Panc1 (cell line): Measurements from ENCODE around the gene MACROD2. TPM values are rescaled to one million over a fixed set of nuclear protein-coding genes. Genes with fewer than 3 reads are reported as not detected.

ENCODE experiments used
- ATAC-seq: fragments of 200-7000 bp; cut with Tn5 transposase; 2 replicates; pipeline ENCODE4 v1.9.1; 2020; ENCODE audit warnings: mild to moderate bottlenecking, moderate library complexity
- BruUV-seq: library from RNA; stranded (reverse); fragments of 400-500 nt; replicated peaks from 2 replicates; lab custom pipeline; 2021; lab: Mats Ljungman, UMichigan
- CTCF ChIA-PET: fragments of 300-600 bp; sonication (Branson Sonifier 250); formaldehyde crosslinking; loops from one replicate; lab custom pipeline; 2022; ENCODE audit warnings: antibody characterized with exemption; lab: Charles Lee
- POLR2A ChIA-PET: fragments of 300-600 bp; sonication (Branson Sonifier 250); formaldehyde crosslinking; loops from one replicate; lab custom pipeline; 2022; ENCODE audit warnings: antibody characterized with exemption; lab: Charles Lee
- DNase-seq: peaks from one replicate; pipeline ENCODE4 v3.0.0-alpha.2; 2010; ENCODE audit warnings: low read depth, low spot score
- H3K27ac ChIP-seq: 2 replicates; pipeline ENCODE4 v1.5.1; 2011; ENCODE audit warnings: mild to moderate bottlenecking, low read length, inconsistent platforms
- H3K27me3 ChIP-seq: fragments of 200-500 bp; sonication (Bioruptor generic); 2 replicates; pipeline ENCODE4 v1.6.0; 2014; ENCODE audit warnings: low read length, inconsistent platforms; ENCODE audit not compliant: control insufficient read depth, insufficient read depth
- H3K36me3 ChIP-seq: fragments of 200-500 bp; sonication (Bioruptor generic); 2 replicates; pipeline ENCODE4 v1.5.1; 2014; ENCODE audit warnings: inconsistent platforms, mild to moderate bottlenecking, low read length, moderate library complexity; ENCODE audit not compliant: control insufficient read depth, insufficient read depth
- H3K4me1 ChIP-seq: 2 replicates; pipeline ENCODE4 v1.5.1; 2011; ENCODE audit warnings: inconsistent platforms, mild to moderate bottlenecking, low read length, moderate library complexity; ENCODE audit not compliant: control insufficient read depth, insufficient read depth
- H3K4me3 ChIP-seq, 2 experiments: 2 replicates each; pipeline ENCODE4 v1.5.1; 2011 to 2012; ENCODE audit warnings: low read depth in 2 of 2, low read length in 2 of 2, mild to moderate bottlenecking in 2 of 2, inconsistent platforms in 1 of 2, moderate library complexity in 1 of 2
- H3K9me3 ChIP-seq: fragments of 200-500 bp; sonication (Bioruptor generic); 2 replicates; pipeline ENCODE4 v1.5.1; 2014; ENCODE audit warnings: low read depth, mild to moderate bottlenecking, inconsistent platforms, low read length, moderate library complexity; ENCODE audit not compliant: control insufficient read depth, insufficient read depth
- POLR2AphosphoS5 ChIP-seq: IDR thresholded peaks from 2 replicates; pipeline ENCODE4 v1.6.1; 2012; ENCODE audit warnings: mild to moderate bottlenecking, low read depth, low read length, moderate library complexity
- SIN3A ChIP-seq: IDR thresholded peaks from 2 replicates; pipeline ENCODE4 v1.6.1; 2012; ENCODE audit warnings: low read depth, mild to moderate bottlenecking, low read length, moderate library complexity, borderline replicate concordance; ENCODE audit not compliant: insufficient read depth
- TCF7L2 ChIP-seq: IDR thresholded peaks from 2 replicates; pipeline ENCODE4 v1.6.1; 2011; ENCODE audit warnings: mild to moderate bottlenecking, low read depth, low read length, inconsistent platforms
- in situ Hi-C: cut with HindIII; loops from 2 replicates; pipeline ENCODE4 v1.10.0; 2016; ENCODE audit warnings: low sequenced_read_pairs, low pct_unique_long_range_greater_than_20kb
- intact Hi-C: fragments of 100-400 bp; cut with micrococcal nuclease; formaldehyde crosslinking; loops from one replicate; pipeline ENCODE4 v1.10.0; 2022; ENCODE audit not compliant: unreplicated experiment
- total RNA-seq: library from RNA; stranded (reverse); gene quantifications from one replicate; pipeline ENCODE4 v1.2.1, GENCODE V29; 2021; ENCODE audit not compliant: unreplicated experiment
- TF ChIP-seq, protein P1 (sequence below), 2 experiments: IDR thresholded peaks; 2 replicates each; pipeline ENCODE4 v1.6.1; 2011 to 2012; ENCODE audit warnings: low read depth in 2 of 2, control low read depth in 1 of 2, low read length in 1 of 2, mild to moderate bottlenecking in 1 of 2, moderate library complexity in 1 of 2; ENCODE audit not compliant: insufficient read depth in 1 of 2
- TF ChIP-seq, protein P2 (sequence below): fragments of 450-650 bp; IDR thresholded peaks from 2 replicates; pipeline ENCODE4 v1.5.1; 2017; ENCODE audit warnings: mild to moderate bottlenecking

The MACROD2 gene
- total RNA-seq, 1 experiment from 2014 or later = 1.2 TPM

DNA sequence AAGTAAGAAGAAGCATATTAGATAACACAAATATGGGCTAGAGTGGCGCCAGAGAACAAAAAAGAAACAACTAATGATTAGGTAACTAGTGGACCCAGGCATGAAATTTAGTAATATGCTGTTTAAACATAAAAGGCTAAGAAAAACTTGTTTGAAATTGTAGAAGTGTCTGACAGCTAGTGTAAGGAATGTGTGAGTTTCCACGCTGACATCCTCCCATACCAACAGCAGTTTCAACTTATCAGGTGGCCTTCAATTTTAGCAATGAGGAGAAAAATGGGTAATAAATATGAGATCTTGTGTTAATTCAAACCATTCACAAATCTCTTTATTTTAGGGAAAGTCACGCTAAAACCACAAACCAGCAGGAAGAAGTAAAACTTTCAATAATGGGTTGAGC is 782.3 kb downstream of the MACROD2 start:
- Histone ChIP-seq H3K4me1 (no peaks in the 10 kb centered on the region), H3K27me3 (no peaks in the 10 kb centered on the region), H3K36me3 (no peaks in the 10 kb centered on the region), H3K9me3 (no peaks in the 10 kb centered on the region), H3K27ac (no peak overlapping the region), H3K4me3 (no peak overlapping the region)
- TF ChIP-seq POLR2AphosphoS5 (no peak), TCF7L2 (no peak), SIN3A (no peak)
- TF ChIP-seq, protein P1, sequence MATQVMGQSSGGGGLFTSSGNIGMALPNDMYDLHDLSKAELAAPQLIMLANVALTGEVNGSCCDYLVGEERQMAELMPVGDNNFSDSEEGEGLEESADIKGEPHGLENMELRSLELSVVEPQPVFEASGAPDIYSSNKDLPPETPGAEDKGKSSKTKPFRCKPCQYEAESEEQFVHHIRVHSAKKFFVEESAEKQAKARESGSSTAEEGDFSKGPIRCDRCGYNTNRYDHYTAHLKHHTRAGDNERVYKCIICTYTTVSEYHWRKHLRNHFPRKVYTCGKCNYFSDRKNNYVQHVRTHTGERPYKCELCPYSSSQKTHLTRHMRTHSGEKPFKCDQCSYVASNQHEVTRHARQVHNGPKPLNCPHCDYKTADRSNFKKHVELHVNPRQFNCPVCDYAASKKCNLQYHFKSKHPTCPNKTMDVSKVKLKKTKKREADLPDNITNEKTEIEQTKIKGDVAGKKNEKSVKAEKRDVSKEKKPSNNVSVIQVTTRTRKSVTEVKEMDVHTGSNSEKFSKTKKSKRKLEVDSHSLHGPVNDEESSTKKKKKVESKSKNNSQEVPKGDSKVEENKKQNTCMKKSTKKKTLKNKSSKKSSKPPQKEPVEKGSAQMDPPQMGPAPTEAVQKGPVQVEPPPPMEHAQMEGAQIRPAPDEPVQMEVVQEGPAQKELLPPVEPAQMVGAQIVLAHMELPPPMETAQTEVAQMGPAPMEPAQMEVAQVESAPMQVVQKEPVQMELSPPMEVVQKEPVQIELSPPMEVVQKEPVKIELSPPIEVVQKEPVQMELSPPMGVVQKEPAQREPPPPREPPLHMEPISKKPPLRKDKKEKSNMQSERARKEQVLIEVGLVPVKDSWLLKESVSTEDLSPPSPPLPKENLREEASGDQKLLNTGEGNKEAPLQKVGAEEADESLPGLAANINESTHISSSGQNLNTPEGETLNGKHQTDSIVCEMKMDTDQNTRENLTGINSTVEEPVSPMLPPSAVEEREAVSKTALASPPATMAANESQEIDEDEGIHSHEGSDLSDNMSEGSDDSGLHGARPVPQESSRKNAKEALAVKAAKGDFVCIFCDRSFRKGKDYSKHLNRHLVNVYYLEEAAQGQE (IDR thresholded peaks at IDR 0.05; ENCODE audit: insufficient read depth in 1 of 2, low read depth in 2 of 2, low read length in 1 of 2) = no peak
- TF ChIP-seq, protein P2, sequence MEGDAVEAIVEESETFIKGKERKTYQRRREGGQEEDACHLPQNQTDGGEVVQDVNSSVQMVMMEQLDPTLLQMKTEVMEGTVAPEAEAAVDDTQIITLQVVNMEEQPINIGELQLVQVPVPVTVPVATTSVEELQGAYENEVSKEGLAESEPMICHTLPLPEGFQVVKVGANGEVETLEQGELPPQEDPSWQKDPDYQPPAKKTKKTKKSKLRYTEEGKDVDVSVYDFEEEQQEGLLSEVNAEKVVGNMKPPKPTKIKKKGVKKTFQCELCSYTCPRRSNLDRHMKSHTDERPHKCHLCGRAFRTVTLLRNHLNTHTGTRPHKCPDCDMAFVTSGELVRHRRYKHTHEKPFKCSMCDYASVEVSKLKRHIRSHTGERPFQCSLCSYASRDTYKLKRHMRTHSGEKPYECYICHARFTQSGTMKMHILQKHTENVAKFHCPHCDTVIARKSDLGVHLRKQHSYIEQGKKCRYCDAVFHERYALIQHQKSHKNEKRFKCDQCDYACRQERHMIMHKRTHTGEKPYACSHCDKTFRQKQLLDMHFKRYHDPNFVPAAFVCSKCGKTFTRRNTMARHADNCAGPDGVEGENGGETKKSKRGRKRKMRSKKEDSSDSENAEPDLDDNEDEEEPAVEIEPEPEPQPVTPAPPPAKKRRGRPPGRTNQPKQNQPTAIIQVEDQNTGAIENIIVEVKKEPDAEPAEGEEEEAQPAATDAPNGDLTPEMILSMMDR = no peak
- ATAC-seq = no peak
- BruUV-seq = no TSS peak
- in situ Hi-C loops = no loop called here
- intact Hi-C loops = no loop called here
- POLR2A ChIA-PET = no interaction called here
- CTCF ChIA-PET = no interaction called here
- no peak for DNase-seq

DNA sequence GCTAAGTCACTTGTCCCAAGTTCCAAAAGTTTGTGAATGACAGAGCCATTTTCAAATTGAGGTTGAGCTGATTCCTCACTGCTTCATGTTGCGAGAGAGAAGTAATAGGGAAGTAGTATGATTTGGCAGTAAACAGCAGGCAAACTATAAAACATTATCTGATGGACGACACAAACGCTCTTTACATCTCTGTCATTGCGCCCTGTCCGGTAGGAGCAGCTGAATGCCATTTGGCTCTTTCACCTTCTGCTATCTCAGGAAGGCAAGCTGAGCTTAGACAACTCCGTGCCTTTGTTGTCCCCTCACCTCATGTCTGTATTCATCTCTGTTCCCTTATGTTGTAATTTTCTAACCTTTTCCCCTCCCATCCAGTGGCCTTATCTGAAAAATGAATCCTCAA is 782.8 kb downstream of the MACROD2 start:
- no peak for DNase-seq
- ChIA-PET POLR2A (no interaction called here), CTCF (no interaction called here)
- Histone ChIP-seq H3K9me3 (no peaks in the 10 kb centered on the region), H3K4me1 (no peaks in the 10 kb centered on the region), H3K36me3 (no peaks in the 10 kb centered on the region), H3K27ac (no peak overlapping the region), H3K27me3 (no peaks in the 10 kb centered on the region), H3K4me3 (no peak overlapping the region)
- TF ChIP-seq SIN3A (no peak), POLR2AphosphoS5 (no peak)
- TF ChIP-seq, protein P1 (IDR thresholded peaks at IDR 0.05; ENCODE audit: insufficient read depth in 1 of 2, low read depth in 2 of 2, low read length in 1 of 2) = no peak
- in situ Hi-C loops = no loop called here
- no TSS peak for BruUV-seq
- intact Hi-C loops = no loop called here
- no peak for ATAC-seq
